Measurements from ENCODE around the gene C16orf74.

DNA sequence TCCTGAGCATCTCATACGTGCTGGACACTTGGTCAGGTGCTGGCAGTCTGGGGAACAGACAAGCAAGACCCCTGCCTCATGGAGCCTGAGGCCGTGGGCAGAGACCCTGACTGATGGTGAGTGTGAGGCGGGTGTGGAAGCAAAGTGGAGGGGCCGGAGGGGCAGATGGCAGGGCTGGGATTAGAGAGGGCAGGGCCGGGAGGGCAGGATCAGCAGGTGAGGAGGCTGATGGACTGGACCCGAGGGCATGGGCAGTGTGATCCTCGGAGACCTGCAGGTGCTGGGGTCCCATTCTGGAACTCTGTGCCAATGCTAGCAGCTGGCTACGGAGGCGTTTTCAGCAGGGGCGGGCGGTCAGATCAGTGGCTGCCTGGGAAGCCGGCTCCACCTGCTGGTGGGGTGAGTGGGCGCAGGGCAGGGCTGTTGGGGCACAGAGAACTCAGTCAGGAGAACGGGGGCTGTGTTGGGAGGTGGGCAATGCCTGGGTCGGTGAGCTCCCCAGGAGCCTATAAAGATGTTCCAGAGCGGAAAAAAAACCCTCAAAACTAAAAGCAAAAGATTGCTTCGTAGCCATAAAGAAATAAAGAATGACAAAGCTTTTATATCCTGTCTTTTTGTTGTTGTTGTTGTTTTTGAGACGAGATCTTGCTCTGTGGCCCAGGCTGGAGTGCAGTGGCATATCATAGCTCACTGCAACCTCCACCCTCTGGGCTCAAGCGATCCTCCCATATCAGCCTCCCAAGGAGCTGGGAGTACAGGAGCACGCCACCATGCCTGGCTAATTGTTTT, 8.9 kb upstream of the C16orf74 start:
- TF ChIP-seq, protein P1, sequence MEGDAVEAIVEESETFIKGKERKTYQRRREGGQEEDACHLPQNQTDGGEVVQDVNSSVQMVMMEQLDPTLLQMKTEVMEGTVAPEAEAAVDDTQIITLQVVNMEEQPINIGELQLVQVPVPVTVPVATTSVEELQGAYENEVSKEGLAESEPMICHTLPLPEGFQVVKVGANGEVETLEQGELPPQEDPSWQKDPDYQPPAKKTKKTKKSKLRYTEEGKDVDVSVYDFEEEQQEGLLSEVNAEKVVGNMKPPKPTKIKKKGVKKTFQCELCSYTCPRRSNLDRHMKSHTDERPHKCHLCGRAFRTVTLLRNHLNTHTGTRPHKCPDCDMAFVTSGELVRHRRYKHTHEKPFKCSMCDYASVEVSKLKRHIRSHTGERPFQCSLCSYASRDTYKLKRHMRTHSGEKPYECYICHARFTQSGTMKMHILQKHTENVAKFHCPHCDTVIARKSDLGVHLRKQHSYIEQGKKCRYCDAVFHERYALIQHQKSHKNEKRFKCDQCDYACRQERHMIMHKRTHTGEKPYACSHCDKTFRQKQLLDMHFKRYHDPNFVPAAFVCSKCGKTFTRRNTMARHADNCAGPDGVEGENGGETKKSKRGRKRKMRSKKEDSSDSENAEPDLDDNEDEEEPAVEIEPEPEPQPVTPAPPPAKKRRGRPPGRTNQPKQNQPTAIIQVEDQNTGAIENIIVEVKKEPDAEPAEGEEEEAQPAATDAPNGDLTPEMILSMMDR (IDR thresholded peaks at IDR 0.05), result peak; percentile 5 to 26
- TF ChIP-seq EP300 (IDR thresholded peaks at IDR 0.05) (no peak), POLR2A (IDR thresholded peaks at IDR 0.05) (no peak), POLR2AphosphoS5 (IDR thresholded peaks at IDR 0.05) (no peak)
